ENCODE results near the gene DDIT3. TPM values are rescaled to one million over a fixed set of nuclear protein-coding genes. Genes with fewer than 3 reads are reported as not detected.

The DDIT3 gene
- total and polyA plus RNA-seq, 2 of the 13 experiments (the other 11 are each of a cell fraction or from before 2014, with no cell fraction given): 27.5 to 48.7 TPM

DNA sequence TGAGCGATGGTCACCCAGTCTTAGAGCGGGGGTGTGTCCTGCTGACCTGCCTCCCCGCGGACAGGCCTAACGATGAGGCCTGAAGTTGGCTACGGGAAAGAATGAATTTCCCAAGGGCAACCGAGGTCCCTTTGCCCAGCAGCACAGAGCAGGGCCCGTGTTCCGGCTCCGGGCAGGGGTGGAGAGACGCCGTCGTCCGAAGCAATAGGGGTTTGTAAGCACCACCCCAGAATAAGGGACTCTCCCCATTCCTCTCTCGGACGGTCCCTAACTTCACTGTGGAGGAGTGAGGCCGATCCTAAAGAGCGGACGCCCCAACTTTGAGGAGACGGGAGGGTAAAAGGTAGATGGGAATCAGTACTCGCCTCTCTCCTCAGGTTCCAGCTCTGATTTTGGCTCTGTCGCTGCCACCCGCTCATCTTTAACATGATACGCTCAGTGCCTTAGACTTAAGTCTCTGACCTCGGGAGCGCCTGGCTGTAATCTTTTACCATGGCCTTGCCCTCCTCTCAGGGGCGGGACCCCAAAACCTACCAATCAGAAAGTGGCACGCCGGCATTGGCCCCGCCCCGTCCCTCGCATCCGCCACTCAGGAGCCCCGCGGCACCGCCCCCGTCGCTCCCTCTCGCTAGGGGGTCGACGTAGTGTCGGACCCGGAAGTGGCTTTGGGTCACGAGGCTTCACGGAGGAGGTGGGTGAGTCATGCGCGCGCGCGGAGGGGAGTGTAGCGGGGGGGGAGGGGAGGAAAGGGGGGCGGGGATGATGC lies at the start of gene DDIT3 (continued):
- TF ChIP-seq HNF1A (IDR thresholded peaks at IDR 0.05; ENCODE audit: low read depth) (no peak; the same call in 1 of the 2 replicates), HNF1A (CRISPR knock-in tag; IDR thresholded peaks at IDR 0.05; ENCODE audit: borderline replicate concordance) (peak; percentile 73; the same call in 1 of the 2 replicates), ZNF30 (CRISPR knock-in tag; IDR thresholded peaks at IDR 0.05) (peak; percentile 79; the same call in 1 of the 2 replicates), ZNF136 (CRISPR knock-in tag; IDR thresholded peaks at IDR 0.05; ENCODE audit: low read depth) (no peak), ZNF180 (CRISPR knock-in tag; IDR thresholded peaks at IDR 0.05; ENCODE audit: borderline replicate concordance, low read depth) (peak; percentile 33; the same call in 1 of the 2 replicates), ZBTB33 (CRISPR knock-in tag; IDR thresholded peaks at IDR 0.05) (peak; percentile 28; the same call in 1 of the 2 replicates), SSRP1 (CRISPR knock-in tag; IDR thresholded peaks at IDR 0.05) (no peak), ZNF788 (CRISPR knock-in tag; IDR thresholded peaks at IDR 0.05; ENCODE audit: borderline replicate concordance) (0 out of 2 replicates have a peak, but pooled peaks have one; percentile 58), JUND (CRISPR knock-in tag; IDR thresholded peaks at IDR 0.05) (peak; percentile 77), TAF15 (IDR thresholded peaks at IDR 0.05; ENCODE audit: low read depth, low read length, poor library complexity, severe bottlenecking) (peak; percentile 31)
- TF ChIP-seq, protein P1, sequence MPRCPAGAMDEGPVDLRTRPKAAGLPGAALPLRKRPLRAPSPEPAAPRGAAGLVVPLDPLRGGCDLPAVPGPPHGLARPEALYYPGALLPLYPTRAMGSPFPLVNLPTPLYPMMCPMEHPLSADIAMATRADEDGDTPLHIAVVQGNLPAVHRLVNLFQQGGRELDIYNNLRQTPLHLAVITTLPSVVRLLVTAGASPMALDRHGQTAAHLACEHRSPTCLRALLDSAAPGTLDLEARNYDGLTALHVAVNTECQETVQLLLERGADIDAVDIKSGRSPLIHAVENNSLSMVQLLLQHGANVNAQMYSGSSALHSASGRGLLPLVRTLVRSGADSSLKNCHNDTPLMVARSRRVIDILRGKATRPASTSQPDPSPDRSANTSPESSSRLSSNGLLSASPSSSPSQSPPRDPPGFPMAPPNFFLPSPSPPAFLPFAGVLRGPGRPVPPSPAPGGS (CRISPR knock-in tag; IDR thresholded peaks at IDR 0.05): peak; percentile 62; the same call in 1 of the 2 replicates
- TF ChIP-seq, protein P2, sequence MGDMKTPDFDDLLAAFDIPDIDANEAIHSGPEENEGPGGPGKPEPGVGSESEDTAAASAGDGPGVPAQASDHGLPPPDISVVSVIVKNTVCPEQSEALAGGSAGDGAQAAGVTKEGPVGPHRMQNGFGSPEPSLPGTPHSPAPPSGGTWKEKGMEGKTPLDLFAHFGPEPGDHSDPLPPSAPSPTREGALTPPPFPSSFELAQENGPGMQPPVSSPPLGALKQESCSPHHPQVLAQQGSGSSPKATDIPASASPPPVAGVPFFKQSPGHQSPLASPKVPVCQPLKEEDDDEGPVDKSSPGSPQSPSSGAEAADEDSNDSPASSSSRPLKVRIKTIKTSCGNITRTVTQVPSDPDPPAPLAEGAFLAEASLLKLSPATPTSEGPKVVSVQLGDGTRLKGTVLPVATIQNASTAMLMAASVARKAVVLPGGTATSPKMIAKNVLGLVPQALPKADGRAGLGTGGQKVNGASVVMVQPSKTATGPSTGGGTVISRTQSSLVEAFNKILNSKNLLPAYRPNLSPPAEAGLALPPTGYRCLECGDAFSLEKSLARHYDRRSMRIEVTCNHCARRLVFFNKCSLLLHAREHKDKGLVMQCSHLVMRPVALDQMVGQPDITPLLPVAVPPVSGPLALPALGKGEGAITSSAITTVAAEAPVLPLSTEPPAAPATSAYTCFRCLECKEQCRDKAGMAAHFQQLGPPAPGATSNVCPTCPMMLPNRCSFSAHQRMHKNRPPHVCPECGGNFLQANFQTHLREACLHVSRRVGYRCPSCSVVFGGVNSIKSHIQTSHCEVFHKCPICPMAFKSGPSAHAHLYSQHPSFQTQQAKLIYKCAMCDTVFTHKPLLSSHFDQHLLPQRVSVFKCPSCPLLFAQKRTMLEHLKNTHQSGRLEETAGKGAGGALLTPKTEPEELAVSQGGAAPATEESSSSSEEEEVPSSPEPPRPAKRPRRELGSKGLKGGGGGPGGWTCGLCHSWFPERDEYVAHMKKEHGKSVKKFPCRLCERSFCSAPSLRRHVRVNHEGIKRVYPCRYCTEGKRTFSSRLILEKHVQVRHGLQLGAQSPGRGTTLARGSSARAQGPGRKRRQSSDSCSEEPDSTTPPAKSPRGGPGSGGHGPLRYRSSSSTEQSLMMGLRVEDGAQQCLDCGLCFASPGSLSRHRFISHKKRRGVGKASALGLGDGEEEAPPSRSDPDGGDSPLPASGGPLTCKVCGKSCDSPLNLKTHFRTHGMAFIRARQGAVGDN (CRISPR knock-in tag; IDR thresholded peaks at IDR 0.05): peak; percentile 68
- TF ChIP-seq, protein P3, sequence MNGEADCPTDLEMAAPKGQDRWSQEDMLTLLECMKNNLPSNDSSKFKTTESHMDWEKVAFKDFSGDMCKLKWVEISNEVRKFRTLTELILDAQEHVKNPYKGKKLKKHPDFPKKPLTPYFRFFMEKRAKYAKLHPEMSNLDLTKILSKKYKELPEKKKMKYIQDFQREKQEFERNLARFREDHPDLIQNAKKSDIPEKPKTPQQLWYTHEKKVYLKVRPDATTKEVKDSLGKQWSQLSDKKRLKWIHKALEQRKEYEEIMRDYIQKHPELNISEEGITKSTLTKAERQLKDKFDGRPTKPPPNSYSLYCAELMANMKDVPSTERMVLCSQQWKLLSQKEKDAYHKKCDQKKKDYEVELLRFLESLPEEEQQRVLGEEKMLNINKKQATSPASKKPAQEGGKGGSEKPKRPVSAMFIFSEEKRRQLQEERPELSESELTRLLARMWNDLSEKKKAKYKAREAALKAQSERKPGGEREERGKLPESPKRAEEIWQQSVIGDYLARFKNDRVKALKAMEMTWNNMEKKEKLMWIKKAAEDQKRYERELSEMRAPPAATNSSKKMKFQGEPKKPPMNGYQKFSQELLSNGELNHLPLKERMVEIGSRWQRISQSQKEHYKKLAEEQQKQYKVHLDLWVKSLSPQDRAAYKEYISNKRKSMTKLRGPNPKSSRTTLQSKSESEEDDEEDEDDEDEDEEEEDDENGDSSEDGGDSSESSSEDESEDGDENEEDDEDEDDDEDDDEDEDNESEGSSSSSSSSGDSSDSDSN (CRISPR knock-in tag; IDR thresholded peaks at IDR 0.05): peak; percentile 51; the same call in 1 of the 2 replicates

All from HepG2 (cell line).